Neuron (in vitro differentiated cells): ENCODE data around the gene DBN1.

Source experiments
- H2AFZ ChIP-seq: one replicate; pipeline ENCODE4 v1.6.1; 2013; ENCODE audit warnings: low read depth, mild to moderate bottlenecking, inconsistent platforms, low read length, moderate library complexity
- H3K27me3 ChIP-seq: one replicate; pipeline ENCODE4 v1.6.1; 2013; ENCODE audit warnings: low read length; ENCODE audit not compliant: insufficient read depth
- H3K36me3 ChIP-seq: one replicate; pipeline ENCODE4 v1.6.1; 2013; ENCODE audit warnings: low read length; ENCODE audit not compliant: insufficient read depth
- H3K4me1 ChIP-seq: one replicate; pipeline ENCODE4 v1.6.1; 2013; ENCODE audit warnings: low read length; ENCODE audit not compliant: insufficient read depth
- H3K4me3 ChIP-seq: 2 replicates; pipeline ENCODE4 v1.5.1; 2013; ENCODE audit warnings: mild to moderate bottlenecking, low read length, moderate library complexity
- H3K9me3 ChIP-seq: one replicate; pipeline ENCODE4 v1.6.1; 2013; ENCODE audit warnings: low read length

Gene DBN1

DNA sequence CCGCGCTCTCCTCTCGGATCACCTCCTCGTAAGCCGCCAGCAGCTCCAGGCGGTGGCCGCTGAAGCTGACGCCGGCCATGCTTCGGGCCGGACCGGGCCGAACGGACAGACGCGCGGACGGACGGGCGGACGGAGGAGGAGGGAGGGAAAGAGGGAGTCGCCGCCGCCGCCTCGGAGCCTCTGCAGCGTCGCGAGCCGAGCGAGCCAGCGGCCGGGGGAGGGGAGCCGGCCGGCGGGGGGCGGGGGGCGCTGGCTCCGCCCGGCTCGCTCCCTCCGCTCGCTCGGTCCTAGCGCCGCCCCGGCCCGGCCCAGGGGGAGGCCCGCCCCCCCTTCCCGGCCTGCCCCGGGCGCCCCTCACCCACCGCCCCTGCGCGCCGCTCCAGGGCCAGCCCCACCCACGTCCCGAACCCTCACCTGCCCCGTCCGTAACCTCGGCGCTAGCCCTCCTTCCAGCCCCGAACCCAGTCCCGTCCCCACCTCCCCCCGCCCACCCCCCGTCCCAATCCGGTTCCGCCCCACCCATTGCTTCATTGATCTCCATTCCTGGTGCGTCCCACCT lies at the start of gene DBN1:
Gene DBN1, minus strand, starts transcription at position 192 of the 559 bp plus-strand sequence. Its CDS starts 113 bp downstream, at position 79.
- Histone ChIP-seq H3K9me3 (no peaks in the 10 kb centered on the region), H3K4me3 (peak within 1 kb of the TSS; percentile 84), H2AFZ (no peak within 1 kb of the TSS), H3K36me3 (peaks cover 19% of the 10 kb centered on the region), H3K4me1 (peaks cover 49% of the 10 kb centered on the region), H3K27me3 (no peaks in the 10 kb centered on the region)

DNA sequence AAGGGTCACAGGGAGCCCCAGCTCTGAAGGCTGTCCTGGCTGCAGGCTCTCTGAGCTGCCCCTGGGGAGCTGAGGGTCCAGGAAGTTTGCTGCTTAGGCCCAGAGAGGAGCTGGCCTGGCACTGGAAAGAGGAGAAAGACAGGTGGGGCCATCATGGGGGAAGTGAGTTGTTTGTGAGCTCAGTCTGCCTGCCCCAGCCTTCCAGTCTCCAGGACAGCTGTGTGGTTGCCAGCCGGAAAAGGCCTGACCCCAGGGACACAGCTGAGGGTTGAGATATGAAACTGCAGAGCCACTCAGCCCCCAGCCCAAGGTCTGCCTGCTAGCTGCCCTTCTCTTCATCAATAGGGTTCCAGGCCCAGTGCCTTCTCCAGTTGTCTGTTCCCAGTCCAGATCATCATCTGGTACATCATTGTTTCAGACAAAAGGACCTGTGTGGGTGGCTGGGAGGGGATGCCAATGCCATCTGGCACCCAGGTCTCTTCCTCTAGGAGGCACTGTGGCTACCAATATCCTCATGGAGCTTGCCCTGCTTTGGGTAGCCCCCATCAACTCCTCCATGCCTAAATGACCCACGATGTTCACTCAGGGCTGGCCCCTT lies 47.6 kb upstream of the DBN1 start:
- H3K27me3 ChIP-seq, result no peaks in the 10 kb centered on the region
- peaks cover 4% of the 10 kb centered on the region for H3K4me1 ChIP-seq
- H3K4me3 ChIP-seq, result no peak overlapping the region
- H2AFZ ChIP-seq, result no peak overlapping the region
- H3K9me3 ChIP-seq, result no peaks in the 10 kb centered on the region
- peaks cover 54% of the 10 kb centered on the region for H3K36me3 ChIP-seq

DNA sequence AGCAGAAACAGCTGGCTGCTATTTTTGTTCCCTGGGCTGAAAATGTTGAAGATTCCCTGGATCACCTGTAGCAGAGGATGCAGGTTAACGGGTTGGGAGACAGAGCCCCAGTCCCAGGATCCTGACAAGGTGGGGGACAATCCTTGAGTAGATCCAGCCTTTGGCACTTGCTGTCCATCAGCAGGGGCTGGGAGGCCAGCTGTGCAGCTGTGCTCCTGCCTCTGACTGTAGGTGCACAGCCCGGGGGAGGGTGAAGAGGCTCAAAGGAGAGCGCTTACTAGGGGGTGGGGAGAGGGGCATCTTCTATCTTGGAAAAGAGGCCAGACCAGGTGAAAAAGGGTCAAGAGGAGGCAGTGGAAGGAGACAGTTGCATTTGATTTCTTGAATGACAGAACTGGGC lies 46.8 kb upstream of the DBN1 start:
- peaks cover 54% of the 10 kb centered on the region for H3K36me3 ChIP-seq
- no peak overlapping the region for H3K4me3 ChIP-seq
- H3K9me3 ChIP-seq, result no peaks in the 10 kb centered on the region
- H3K4me1 ChIP-seq, result peaks cover 11% of the 10 kb centered on the region
- H2AFZ ChIP-seq, result no peak overlapping the region
- H3K27me3 ChIP-seq, result no peaks in the 10 kb centered on the region

DNA sequence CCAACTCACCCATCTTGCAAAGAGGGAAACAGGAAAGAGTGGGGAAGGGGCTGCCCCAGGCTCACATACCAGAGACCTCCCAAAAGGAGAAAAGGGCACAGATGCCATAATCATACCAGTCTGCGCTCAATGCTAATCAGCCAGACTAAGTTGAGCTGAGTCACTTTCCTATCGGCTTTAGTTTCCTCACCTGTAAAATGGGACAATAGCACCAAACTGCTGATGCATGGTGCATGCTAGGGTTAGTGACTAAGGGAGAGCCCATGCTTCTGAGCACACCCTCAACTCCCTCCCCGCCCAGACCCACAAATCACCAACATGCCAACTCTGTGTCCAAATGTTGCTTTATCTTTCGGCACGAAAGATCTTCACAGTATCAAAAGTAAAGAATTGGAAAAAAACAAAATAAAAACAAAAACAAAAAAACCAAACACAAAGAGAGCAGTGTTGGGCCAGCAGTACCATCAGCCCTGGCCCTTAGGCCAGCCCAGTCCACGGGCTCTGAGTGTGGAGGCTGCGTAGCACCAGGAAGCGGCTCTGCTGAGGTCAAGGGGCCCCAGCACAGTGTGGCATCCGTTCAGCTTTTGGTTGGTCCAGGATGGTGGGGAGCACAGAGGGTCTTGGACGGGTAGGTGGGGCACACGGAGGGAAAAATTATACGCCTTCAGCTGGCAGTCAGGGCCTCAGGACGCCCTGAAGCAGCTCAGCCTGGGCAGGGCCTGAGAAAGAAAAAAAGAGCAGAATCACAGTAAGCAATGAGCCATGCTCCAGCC lies 46.2 kb upstream of the DBN1 start:
- peaks cover 54% of the 10 kb centered on the region for H3K36me3 ChIP-seq
- H3K4me3 ChIP-seq, result no peak overlapping the region

DNA sequence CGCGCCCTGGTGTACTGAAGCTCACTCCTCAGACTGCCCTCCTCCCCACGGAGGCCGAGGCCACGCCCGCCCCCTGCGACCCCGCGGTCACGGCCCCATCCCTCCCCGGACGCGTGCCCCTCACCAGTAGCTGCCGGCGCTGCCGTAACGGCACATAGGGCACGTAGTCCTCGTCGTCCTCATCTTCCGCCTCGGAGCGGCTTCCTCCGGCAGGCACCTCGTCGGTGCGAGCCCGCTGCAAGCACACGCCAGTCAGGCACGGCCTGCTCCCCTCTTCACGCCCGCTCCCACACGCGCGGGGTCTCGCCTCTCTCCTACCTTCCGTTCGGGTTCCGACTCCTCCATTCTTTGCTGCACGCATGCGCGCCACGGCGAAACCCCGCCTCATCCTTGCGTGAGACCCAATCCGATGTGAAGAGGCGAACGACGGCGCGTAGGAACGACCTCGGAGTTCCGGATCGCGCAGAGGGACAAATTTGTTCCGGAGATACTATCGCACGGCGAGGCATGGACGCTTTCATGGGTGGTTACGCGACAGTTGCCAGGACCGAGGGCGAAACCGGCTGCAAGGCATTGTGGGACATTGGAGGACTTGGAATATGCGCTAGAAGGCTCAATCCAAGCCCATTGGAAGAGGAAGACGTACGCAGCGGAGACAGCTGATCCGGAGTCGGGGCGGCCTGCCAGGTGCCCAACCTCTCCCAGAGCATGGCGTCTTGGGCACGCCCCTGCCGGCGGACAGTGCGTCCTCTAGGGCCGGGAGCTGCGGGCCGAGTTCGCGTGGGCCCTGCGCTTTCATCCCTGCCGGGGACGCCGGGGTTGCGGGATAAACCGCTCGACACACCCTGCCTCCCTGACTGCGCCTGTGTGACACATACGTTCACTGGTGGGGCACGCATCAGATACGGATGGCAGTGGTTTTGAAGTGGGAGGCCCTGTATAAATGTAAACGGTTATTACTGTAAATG lies 43.5 kb upstream of the DBN1 start, which contains the start of gene DDX41:
Gene DDX41, minus strand, starts transcription at position 361 of the 968 bp plus-strand sequence. Its CDS starts 16 bp downstream, at position 345.
- H3K4me1 ChIP-seq, result peaks cover 11% of the 10 kb centered on the region
- no peaks in the 10 kb centered on the region for H3K27me3 ChIP-seq
- H3K4me3 ChIP-seq, result peak within 1 kb of the TSS; percentile 86
- no peaks in the 10 kb centered on the region for H3K9me3 ChIP-seq
- peak within 1 kb of the TSS; percentile 21 for H2AFZ ChIP-seq
- peaks cover 67% of the 10 kb centered on the region for H3K36me3 ChIP-seq

More for the DNA sequence above, 46.2 kb upstream of the DBN1 start:
- Histone ChIP-seq H3K4me1 (peaks cover 11% of the 10 kb centered on the region), H3K9me3 (no peaks in the 10 kb centered on the region), H3K27me3 (no peaks in the 10 kb centered on the region), H2AFZ (no peak overlapping the region)

DNA sequence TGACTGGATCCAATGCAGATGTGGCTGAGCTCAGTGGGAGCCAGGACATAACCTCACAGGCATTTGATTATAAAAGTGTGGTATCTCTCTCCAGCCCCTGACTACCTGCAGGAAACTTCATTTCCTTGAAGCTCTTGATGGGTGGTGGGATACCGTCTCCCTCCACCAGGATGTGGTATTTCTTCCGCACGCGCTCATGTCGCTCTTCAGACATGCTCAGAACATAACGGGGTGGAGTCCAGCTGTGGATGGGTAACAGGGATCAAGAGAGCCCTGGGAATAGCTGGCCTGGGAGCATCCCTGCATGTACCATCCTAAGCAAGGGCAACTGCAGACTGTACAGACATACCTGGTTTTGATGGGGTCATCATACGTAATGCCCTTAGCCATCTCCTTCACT lies 42.1 kb upstream of the DBN1 start:
- Histone ChIP-seq H3K4me1 (peaks cover 11% of the 10 kb centered on the region), H3K4me3 (peak overlapping the region; percentile 86), H3K36me3 (peaks cover 67% of the 10 kb centered on the region), H3K27me3 (no peaks in the 10 kb centered on the region), H2AFZ (no peak overlapping the region), H3K9me3 (no peaks in the 10 kb centered on the region)

DNA sequence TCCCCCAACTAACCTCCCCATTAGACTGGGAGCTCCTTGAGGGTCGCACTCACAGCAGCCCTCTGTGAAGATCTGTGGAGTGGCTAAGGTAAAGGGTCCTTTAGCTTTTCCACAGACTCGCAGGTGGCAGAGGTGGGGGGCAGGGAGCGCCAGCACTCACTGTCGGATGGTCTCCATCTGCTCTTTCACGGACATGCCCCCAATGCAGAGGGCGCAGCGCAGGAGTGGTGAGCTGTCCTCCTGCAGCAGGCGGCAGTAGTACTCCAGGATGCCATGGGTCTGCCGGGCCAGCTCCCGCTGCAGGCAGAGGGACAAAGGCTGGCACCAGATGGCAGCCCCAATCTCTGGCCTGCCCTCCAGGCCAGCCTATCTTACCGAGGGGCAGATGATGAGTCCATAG lies 41.1 kb upstream of the DBN1 start:
- Histone ChIP-seq H3K4me3 (no peak overlapping the region), H3K27me3 (no peaks in the 10 kb centered on the region), H3K4me1 (peaks cover 11% of the 10 kb centered on the region), H3K9me3 (no peaks in the 10 kb centered on the region), H3K36me3 (peaks cover 64% of the 10 kb centered on the region), H2AFZ (no peak overlapping the region)

DNA sequence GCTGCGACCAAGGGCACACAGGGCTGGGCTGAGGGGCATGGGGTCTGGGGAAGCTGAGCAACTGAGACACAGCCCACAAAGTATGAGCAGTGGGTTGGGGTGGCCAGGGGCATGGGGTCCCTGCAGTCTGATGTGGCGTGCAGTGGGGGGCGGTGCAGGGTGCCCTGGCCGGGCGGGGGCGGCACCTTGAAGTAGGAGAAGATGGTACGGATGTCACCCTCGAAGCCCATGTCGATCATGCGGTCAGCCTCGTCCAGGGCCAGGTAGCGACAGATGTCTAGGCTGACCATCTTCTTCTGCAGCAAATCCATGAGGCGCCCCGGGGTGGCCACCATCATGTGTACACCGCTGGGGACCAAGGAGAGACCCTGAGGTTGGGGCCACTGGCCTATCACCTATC lies 40.1 kb upstream of the DBN1 start:
- Histone ChIP-seq H3K9me3 (no peaks in the 10 kb centered on the region), H3K4me1 (peaks cover 20% of the 10 kb centered on the region), H2AFZ (no peak overlapping the region), H3K4me3 (no peak overlapping the region), H3K27me3 (no peaks in the 10 kb centered on the region), H3K36me3 (peaks cover 59% of the 10 kb centered on the region)

DNA sequence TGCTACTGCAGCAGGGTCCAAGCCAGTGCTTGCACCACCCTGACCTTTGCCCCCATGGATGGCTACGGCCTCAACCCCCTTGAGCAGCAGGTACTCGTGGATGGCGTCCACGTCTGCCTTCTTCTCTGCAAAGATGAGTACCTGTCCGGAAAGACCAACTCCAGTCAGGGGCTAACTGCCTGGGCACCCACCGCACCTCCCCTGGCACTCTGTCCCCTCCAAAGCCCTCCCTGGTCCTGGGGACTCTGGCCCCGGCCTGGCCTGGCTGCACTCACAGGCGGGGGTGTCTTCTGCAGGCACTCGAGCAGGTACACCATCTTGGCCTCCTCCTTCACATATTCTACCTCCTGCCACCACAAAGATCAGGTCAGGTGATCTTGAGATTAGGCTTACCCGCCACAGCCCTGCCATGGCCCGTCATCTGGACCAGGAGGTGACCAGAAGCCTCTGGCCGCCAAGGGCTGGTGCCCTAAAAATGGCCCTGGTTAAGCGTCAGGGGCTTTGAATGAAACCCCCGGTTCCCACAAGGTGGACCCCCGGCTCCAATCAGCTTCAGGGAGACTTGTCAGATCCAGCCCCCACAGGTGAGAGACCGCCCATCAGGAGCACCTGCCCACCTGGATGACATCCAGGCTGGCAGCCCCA lies 39.4 kb upstream of the DBN1 start:
- Histone ChIP-seq H3K27me3 (no peaks in the 10 kb centered on the region), H3K9me3 (no peaks in the 10 kb centered on the region), H2AFZ (no peak overlapping the region), H3K4me3 (no peak overlapping the region), H3K36me3 (peaks cover 59% of the 10 kb centered on the region), H3K4me1 (peaks cover 23% of the 10 kb centered on the region)

DNA sequence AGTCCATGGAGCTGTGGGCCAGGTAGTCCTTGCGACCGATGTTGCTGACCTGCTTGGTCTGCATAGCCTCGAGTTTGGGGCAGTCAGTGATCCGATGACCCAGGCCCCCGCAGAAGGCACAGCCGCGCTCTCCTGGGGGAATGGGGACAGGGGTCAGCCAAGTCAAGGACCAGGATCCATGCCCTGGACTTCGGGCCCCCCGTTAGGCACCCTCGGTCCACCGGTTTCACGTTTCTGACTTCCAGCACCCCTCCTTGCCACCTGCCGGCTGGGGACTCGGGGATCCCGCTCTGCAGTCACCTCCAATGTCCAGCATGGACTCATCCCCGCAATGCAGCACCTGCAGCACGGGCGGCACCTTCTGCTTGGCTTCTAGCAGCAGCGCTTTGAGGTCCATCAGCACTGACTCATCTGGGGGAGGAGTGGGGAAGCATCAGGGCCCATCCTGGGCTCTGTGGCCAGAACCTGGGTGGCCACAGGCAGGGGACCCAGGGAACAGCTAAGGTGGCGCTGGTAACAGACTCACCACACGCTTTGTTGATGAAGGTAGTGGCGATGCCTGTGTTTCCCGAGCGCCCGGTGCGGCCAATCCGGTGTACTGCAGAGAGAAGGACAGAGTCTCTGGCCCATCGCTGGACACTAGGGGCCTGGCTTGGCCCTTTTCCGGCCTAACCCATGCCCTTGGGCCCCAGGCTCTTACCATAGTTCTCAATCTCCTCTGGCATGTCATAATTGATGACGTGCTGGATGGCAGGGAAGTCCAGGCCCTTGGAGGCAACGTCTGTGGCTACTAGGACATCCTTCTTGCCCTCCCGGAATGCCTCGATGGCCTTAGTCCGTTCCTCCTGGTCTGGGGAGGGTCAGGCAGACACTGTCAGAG lies 38.6 kb upstream of the DBN1 start:
- peaks cover 59% of the 10 kb centered on the region for H3K36me3 ChIP-seq
- no peaks in the 10 kb centered on the region for H3K9me3 ChIP-seq
- no peaks in the 10 kb centered on the region for H3K27me3 ChIP-seq
- H3K4me1 ChIP-seq, result peaks cover 23% of the 10 kb centered on the region
- no peak overlapping the region for H3K4me3 ChIP-seq
- H2AFZ ChIP-seq, result no peak overlapping the region

DNA sequence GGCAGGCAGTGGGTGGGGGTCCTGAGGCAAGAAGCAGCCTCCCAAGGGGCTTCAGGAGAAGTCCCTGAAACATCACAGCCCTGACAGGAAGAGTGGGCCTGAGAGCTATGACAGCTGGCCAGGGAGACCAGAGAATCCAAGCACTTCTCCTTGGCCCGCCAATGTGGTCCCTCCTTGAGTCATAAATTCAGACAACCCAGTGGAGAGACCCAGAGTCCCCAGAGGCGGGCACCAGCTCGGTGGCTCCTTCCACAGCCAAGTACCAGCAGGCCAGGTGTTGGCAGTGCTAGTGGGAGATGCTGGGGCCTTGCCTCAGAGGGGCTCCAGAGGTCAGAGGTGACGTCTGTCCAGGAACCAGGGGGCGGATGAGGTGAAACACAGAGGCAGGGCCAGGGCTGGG lies 37.7 kb upstream of the DBN1 start:
- no peak overlapping the region for H2AFZ ChIP-seq
- no peaks in the 10 kb centered on the region for H3K27me3 ChIP-seq
- H3K36me3 ChIP-seq, result peaks cover 59% of the 10 kb centered on the region

More for the DNA sequence above, 37.7 kb upstream of the DBN1 start:
- Histone ChIP-seq H3K4me3 (no peak overlapping the region), H3K9me3 (no peaks in the 10 kb centered on the region), H3K4me1 (peaks cover 22% of the 10 kb centered on the region)
